K562 (cell line): ENCODE measurements around the gene SLC5A10. TPM values are rescaled to one million over a fixed set of nuclear protein-coding genes. Genes with fewer than 3 reads are reported as not detected.
A peak's percentile ranks its signal among the peaks of the same experiment; 100 is the strongest.

Experiments
- C11orf30 ChIP-seq: fragments of 450-650 bp; IDR thresholded peaks from 2 replicates; pipeline ENCODE4 v1.6.1; 2016; ENCODE audit warnings: low read depth, mild to moderate bottlenecking
- DPF2 ChIP-seq: fragments of 450-650 bp; IDR thresholded peaks from 2 replicates; pipeline ENCODE4 v1.6.1; 2016
- E2F8 ChIP-seq: fragments of 450-650 bp; IDR thresholded peaks from 2 replicates; pipeline ENCODE4 v1.7.1; 2018; ENCODE audit warnings: mild to moderate bottlenecking, low read depth; ENCODE audit not compliant: partially characterized antibody
- FOXK1 ChIP-seq: sonication (generic); formaldehyde crosslinking; IDR thresholded peaks from 2 replicates; pipeline ENCODE4 v1.8.0; 2022; ENCODE audit warnings: missing genetic modification reagents, mild to moderate bottlenecking, borderline replicate concordance
- KAT2B ChIP-seq: IDR thresholded peaks from one replicate; pipeline ENCODE4 v1.6.1; 2012; ENCODE audit warnings: low read depth, mild to moderate bottlenecking, control low read depth, inconsistent platforms, low read length, moderate library complexity
- MAFF ChIP-seq: IDR thresholded peaks from 2 replicates; pipeline ENCODE4 v1.6.1; 2012; ENCODE audit warnings: low read length, improper control_type of control experiment
- MAFG ChIP-seq: fragments of 450-650 bp; conservative IDR thresholded peaks from 2 replicates; pipeline ENCODE4 v1.6.1; 2016; ENCODE audit warnings: missing genetic modification characterization, missing compliant biosample characterization
- MAFK ChIP-seq: IDR thresholded peaks from 2 replicates; pipeline ENCODE4 v1.6.1; 2011; ENCODE audit warnings: low read length, improper control_type of control experiment
- MED1 ChIP-seq: sonication (generic); formaldehyde crosslinking; IDR thresholded peaks from 2 replicates; pipeline ENCODE4 v1.8.1; 2023; ENCODE audit warnings: missing genetic modification reagents, borderline replicate concordance
- NCOA6 ChIP-seq: fragments of 450-650 bp; IDR thresholded peaks from 2 replicates; pipeline ENCODE4 v1.6.1; 2017; ENCODE audit warnings: mild to moderate bottlenecking
- NFE2 ChIP-seq: IDR thresholded peaks from 2 replicates; pipeline ENCODE4 v1.6.1; 2014; ENCODE audit warnings: antibody characterized with exemption, low read depth
- NUFIP1 ChIP-seq: fragments of 450-650 bp; IDR thresholded peaks from 2 replicates; pipeline ENCODE4 v1.6.1; 2018; ENCODE audit not compliant: partially characterized antibody
- POLR2AphosphoS2 ChIP-seq: IDR thresholded peaks from 2 replicates; pipeline ENCODE4 v1.6.1; 2012; ENCODE audit warnings: low read length, improper control_type of control experiment
- RBM14 ChIP-seq: fragments of 200-400 bp; formaldehyde crosslinking; IDR thresholded peaks from 2 replicates; pipeline ENCODE4 v1.6.1; 2018; ENCODE audit warnings: low read depth, mild to moderate bottlenecking, low read length, moderate library complexity, borderline replicate concordance; ENCODE audit not compliant: insufficient read depth
- SPI1 ChIP-seq: IDR thresholded peaks from 2 replicates; pipeline ENCODE4 v1.6.1; 2011; ENCODE audit warnings: low read depth, low read length, control low read depth, borderline replicate concordance
- YBX1 ChIP-seq: fragments of 450-650 bp; IDR thresholded peaks from 2 replicates; pipeline ENCODE4 v1.7.1; 2016; ENCODE audit warnings: mild to moderate bottlenecking
- ZNF253 ChIP-seq: fragments of 250-450 bp; sonication (Bioruptor Pico); conservative IDR thresholded peaks from 2 replicates; pipeline ENCODE4 v1.6.1; 2021; ENCODE audit warnings: mild to moderate bottlenecking
- ZNF282 ChIP-seq: sonication (generic); formaldehyde crosslinking; IDR thresholded peaks from 2 replicates; pipeline ENCODE4 v1.8.1; 2023; ENCODE audit warnings: missing genetic modification reagents
- ZNF316 ChIP-seq: fragments of 450-650 bp; IDR thresholded peaks from 2 replicates; pipeline ENCODE4 v1.6.1; 2016
- ZNF696 ChIP-seq: fragments of 250-450 bp; sonication (Bioruptor Pico); conservative IDR thresholded peaks from 2 replicates; pipeline ENCODE4 v1.4.0; 2020; ENCODE audit warnings: mild to moderate bottlenecking, moderate library complexity
- polyA plus RNA-seq, 8 experiments: library from polyadenylated mRNA; depleted of rRNA in 4 of 8; stranded (reverse) in 5 of 8; unstranded in 3 of 8; fragments of >200 nt; fragmentation: Nextera tagmentation in 2 of 8; fragmentation: Illumina TruSeq in 1 of 8; extraction: Ambion mirVana in 2 of 8; extraction: Trizol in 1 of 8; gene quantifications; 2 replicates each; pipeline versions ENCODE4 v1.2.1 to v1.2.3, GENCODE V29; 2011 to 2014; ENCODE audit warnings: inconsistent platforms in 1 of 8, missing spikeins in 1 of 8
- total RNA-seq, 7 experiments: library from RNA; depleted of rRNA in 6 of 7; stranded (reverse); fragments of >200 nt in 6 of 7; fragmentation: Illumina TruSeq in 2 of 7; extraction: Trizol in 2 of 7; gene quantifications; 2 replicates each; pipeline versions ENCODE4 v1.2.1 to v1.2.3, GENCODE V29; 2011 to 2021; ENCODE audit warnings: low replicate concordance in 1 of 7
- TF ChIP-seq, protein P1 (sequence below), 2 experiments: IDR thresholded peaks; 2 replicates each; pipeline ENCODE4 v1.6.1; 2011; ENCODE audit warnings: borderline replicate concordance in 1 of 2, control low read depth in 1 of 2, low read depth in 1 of 2, low read length in 1 of 2, mild to moderate bottlenecking in 1 of 2, mixed read lengths in 1 of 2, moderate library complexity in 1 of 2; ENCODE audit not compliant: insufficient read depth in 1 of 2, insufficient read length in 1 of 2, poor library complexity in 1 of 2, severe bottlenecking in 1 of 2; ENCODE audit errors: extremely low read depth in 1 of 2
- TF ChIP-seq, protein P2 (sequence below), 2 experiments: IDR thresholded peaks in 1 of 2; conservative IDR thresholded peaks in 1 of 2; 2 replicates each; pipeline ENCODE4 v1.6.1; 2016; ENCODE audit warnings: low read depth in 2 of 2, mild to moderate bottlenecking in 1 of 2, missing compliant biosample characterization in 1 of 2, missing genetic modification characterization in 1 of 2, moderate library complexity in 1 of 2

SLC5A10 gene
- total and polyA plus RNA-seq, 9 of the 15 experiments (the other 6 are each of a cell fraction or from before 2014, with no cell fraction given): 0.03 to 0.09 (median 0.03) TPM; not detected in 5

DNA sequence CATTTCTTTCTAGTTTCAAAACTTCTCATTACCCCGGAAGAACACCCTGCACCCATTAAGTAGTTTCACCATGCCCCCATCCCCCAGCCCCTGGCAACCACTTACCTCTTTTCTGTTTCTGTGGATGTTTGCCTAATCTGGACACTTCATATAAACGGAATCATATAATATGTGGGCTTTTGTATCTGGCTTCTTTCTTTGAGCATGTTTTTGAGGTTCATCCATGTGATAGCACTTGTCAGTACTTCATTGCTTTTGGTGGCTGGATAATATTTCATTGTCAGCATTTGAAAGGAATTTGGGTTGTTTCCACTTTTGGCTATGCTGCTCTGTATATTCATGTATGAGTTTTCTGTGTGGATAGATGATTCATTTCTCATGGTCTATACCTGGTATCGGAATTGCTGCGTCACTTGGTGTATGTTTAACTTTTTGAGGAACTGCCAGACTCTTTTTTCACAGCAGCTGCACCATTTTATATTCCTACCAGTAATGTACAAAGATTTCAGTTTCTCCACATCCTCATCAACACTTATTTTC, 30.0 kb upstream of the SLC5A10 start (continued):
- TF ChIP-seq, protein P1, sequence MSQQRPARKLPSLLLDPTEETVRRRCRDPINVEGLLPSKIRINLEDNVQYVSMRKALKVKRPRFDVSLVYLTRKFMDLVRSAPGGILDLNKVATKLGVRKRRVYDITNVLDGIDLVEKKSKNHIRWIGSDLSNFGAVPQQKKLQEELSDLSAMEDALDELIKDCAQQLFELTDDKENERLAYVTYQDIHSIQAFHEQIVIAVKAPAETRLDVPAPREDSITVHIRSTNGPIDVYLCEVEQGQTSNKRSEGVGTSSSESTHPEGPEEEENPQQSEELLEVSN (IDR thresholded peaks at IDR 0.05; ENCODE audit: borderline replicate concordance in 1 of 2, extremely low read depth in 1 of 2, insufficient read depth in 1 of 2, insufficient read length in 1 of 2, low read depth in 1 of 2, low read length in 1 of 2, poor library complexity in 1 of 2, severe bottlenecking in 1 of 2): no peak
- TF ChIP-seq E2F8 (no peak), NUFIP1 (no peak), DPF2 (0 out of 2 replicates have a peak, but pooled peaks have one; percentile 20), SPI1 (peak; percentile 74; the same call in 1 of the 2 replicates), MAFF (peak; percentile 58; the same call in 1 of the 2 replicates), ZNF282 (no peak), MAFK (peak; percentile 55; the same call in 1 of the 2 replicates), POLR2AphosphoS2 (no peak), NCOA6 (no peak), RBM14 (no peak), MED1 (no peak), FOXK1 (CRISPR knock-in tag) (no peak), YBX1 (no peak), ZNF253 (CRISPR knock-in tag) (no peak), KAT2B (no peak), ZNF696 (no peak), ZNF316 (peak; percentile 83), MAFG (tag) (peak; percentile 72), C11orf30 (peak; percentile 82), NFE2 (peak; percentile 87)
- TF ChIP-seq, protein P2, sequence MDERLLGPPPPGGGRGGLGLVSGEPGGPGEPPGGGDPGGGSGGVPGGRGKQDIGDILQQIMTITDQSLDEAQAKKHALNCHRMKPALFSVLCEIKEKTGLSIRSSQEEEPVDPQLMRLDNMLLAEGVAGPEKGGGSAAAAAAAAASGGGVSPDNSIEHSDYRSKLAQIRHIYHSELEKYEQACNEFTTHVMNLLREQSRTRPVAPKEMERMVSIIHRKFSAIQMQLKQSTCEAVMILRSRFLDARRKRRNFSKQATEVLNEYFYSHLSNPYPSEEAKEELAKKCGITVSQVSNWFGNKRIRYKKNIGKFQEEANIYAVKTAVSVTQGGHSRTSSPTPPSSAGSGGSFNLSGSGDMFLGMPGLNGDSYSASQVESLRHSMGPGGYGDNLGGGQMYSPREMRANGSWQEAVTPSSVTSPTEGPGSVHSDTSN (CRISPR knock-in tag; IDR thresholded peaks at IDR 0.05; ENCODE audit: low read depth): no peak
- TF ChIP-seq, protein P2 (tag; conservative IDR thresholded peaks at IDR 0.05; ENCODE audit: low read depth): peak; percentile 40; the same call in 1 of the 2 replicates
